RWPE2 (cell line): ENCODE data around the gene PLA2G4E.

ENCODE experiments used
- ATAC-seq: fragments of 200-7000 bp; cut with Tn5 transposase; 3 replicates; pipeline ENCODE4 v1.9.1; 2021; ENCODE audit warnings: low read depth
- DNase-seq: peaks from one replicate; pipeline ENCODE4 v3.0.0-alpha.2; 2020; ENCODE audit warnings: low spot score
- H3K27ac ChIP-seq: fragments of 450-650 bp; 2 replicates; pipeline ENCODE4 v1.5.1; 2017; ENCODE audit warnings: mild to moderate bottlenecking; ENCODE audit not compliant: poor library complexity, severe bottlenecking
- H3K27me3 ChIP-seq: fragments of 250-450 bp; sonication (Bioruptor Pico); 2 replicates; pipeline ENCODE4 v1.5.1; 2021; ENCODE audit warnings: mild to moderate bottlenecking, moderate library complexity; ENCODE audit not compliant: insufficient read depth, poor library complexity, severe bottlenecking
- H3K36me3 ChIP-seq: fragments of 250-450 bp; sonication (Bioruptor Pico); 2 replicates; pipeline ENCODE4 v1.5.1; 2020; ENCODE audit warnings: low read depth, mild to moderate bottlenecking, moderate library complexity
- H3K4me1 ChIP-seq: fragments of 250-450 bp; sonication (Bioruptor Pico); 2 replicates; pipeline ENCODE4 v1.5.1; 2021; ENCODE audit warnings: mild to moderate bottlenecking, moderate library complexity; ENCODE audit not compliant: insufficient read depth, poor library complexity, severe bottlenecking
- H3K4me3 ChIP-seq: fragments of 250-450 bp; sonication (Bioruptor Pico); 2 replicates; pipeline ENCODE4 v1.5.1; 2021; ENCODE audit warnings: mild to moderate bottlenecking, moderate library complexity; ENCODE audit not compliant: severe bottlenecking
- H3K9me3 ChIP-seq: fragments of 250-450 bp; sonication (Bioruptor Pico); 2 replicates; pipeline ENCODE4 v1.5.1; 2021; ENCODE audit warnings: mild to moderate bottlenecking, moderate library complexity; ENCODE audit not compliant: severe bottlenecking
- TF ChIP-seq, protein P1 (sequence below): fragments of 450-650 bp; IDR thresholded peaks from one replicate; pipeline ENCODE4 v1.5.1; 2017; ENCODE audit warnings: mild to moderate bottlenecking, moderate library complexity; ENCODE audit not compliant: poor library complexity, severe bottlenecking

The PLA2G4E gene

DNA sequence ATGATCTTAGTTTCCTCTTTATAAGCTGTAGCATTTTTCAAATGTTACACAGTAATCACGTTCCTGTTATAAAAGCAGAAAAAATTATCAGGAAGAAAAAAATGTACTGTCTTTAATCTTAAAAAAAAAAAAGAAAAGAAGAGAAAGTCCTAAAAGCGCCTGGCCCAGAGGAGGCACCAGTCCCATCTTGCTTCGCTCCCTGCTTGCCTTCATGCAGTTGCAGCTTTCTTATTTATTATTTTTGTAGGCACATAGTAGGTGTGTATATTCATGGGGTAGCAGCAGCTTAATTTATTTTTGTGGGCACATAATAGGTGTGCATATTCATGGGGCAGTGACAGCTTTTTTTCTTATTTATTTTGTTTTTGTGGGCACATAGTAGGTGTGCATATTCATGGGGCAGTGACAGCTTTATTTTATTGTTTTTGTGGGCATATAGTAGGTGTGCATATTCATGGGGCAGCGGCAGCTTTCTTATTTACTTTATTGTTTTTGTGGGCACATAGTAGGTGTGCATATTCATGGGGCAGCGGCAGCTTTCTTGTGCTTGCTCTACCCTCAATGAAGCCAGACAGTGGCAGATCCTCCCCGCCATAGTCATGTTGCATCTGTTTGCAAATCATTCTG is 43.0 kb downstream of the PLA2G4E start:
- Histone ChIP-seq H3K4me3 (no peak overlapping the region), H3K36me3 (no peaks in the 10 kb centered on the region), H3K9me3 (no peaks in the 10 kb centered on the region), H3K27ac (no peak overlapping the region), H3K27me3 (no peaks in the 10 kb centered on the region), H3K4me1 (peaks cover 3% of the 10 kb centered on the region)
- DNase-seq (no peak), ATAC-seq (no peak)
- TF ChIP-seq, protein P1, sequence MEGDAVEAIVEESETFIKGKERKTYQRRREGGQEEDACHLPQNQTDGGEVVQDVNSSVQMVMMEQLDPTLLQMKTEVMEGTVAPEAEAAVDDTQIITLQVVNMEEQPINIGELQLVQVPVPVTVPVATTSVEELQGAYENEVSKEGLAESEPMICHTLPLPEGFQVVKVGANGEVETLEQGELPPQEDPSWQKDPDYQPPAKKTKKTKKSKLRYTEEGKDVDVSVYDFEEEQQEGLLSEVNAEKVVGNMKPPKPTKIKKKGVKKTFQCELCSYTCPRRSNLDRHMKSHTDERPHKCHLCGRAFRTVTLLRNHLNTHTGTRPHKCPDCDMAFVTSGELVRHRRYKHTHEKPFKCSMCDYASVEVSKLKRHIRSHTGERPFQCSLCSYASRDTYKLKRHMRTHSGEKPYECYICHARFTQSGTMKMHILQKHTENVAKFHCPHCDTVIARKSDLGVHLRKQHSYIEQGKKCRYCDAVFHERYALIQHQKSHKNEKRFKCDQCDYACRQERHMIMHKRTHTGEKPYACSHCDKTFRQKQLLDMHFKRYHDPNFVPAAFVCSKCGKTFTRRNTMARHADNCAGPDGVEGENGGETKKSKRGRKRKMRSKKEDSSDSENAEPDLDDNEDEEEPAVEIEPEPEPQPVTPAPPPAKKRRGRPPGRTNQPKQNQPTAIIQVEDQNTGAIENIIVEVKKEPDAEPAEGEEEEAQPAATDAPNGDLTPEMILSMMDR, result no peak

DNA sequence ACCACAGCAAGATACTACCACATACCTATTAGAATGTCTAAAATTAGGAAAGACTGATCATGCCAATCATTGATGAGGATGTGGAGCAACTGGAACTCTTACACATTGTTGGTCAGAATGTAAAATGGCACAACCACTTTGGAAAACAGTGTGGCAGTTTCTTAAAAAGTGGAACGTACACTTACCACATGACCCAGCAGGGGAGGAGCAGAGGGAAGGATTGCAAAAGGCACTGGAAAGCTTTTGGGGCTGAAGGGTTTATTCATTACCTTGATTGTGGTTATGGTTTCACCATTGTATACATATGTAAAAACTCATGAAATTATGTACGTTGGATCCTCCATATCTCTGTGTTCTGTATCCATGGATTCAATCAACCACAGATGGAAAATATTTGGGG is 45.2 kb downstream of the PLA2G4E start:
- peaks cover 9% of the 10 kb centered on the region for H3K4me1 ChIP-seq

DNA sequence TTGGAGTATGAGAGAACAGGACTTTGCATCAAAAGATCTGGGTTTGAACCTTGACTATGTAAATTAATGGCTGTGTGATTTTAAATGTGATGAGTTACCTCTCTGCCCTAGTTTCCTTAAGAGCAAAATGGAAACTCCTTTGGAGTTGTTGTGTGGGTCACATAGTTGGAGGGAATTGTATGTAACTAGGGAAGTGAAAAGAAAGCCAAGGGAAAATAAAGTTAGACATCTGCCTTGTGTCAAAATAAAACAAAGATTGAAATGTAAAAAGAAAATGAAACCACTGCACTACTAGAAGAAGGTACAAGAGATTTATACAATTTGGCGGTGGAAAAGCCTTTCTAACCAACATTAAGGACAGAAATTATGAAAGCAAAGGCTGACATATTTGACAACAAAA is 46.8 kb downstream of the PLA2G4E start:
- Histone ChIP-seq H3K27ac (no peak overlapping the region), H3K4me3 (no peak overlapping the region), H3K27me3 (no peaks in the 10 kb centered on the region), H3K4me1 (peaks cover 25% of the 10 kb centered on the region), H3K9me3 (no peaks in the 10 kb centered on the region), H3K36me3 (peaks cover 8% of the 10 kb centered on the region)
- DNase-seq (no peak), ATAC-seq (no peak)
- TF ChIP-seq, protein P1, result no peak

More for the DNA sequence above, 45.2 kb downstream of the PLA2G4E start:
- no peak overlapping the region for H3K4me3 ChIP-seq
- H3K9me3 ChIP-seq, result no peaks in the 10 kb centered on the region
- H3K36me3 ChIP-seq, result peaks cover 6% of the 10 kb centered on the region
- DNase-seq, result no peak
- ATAC-seq, result no peak
- no peaks in the 10 kb centered on the region for H3K27me3 ChIP-seq
- TF ChIP-seq, protein P1, result no peak
- no peak overlapping the region for H3K27ac ChIP-seq

DNA sequence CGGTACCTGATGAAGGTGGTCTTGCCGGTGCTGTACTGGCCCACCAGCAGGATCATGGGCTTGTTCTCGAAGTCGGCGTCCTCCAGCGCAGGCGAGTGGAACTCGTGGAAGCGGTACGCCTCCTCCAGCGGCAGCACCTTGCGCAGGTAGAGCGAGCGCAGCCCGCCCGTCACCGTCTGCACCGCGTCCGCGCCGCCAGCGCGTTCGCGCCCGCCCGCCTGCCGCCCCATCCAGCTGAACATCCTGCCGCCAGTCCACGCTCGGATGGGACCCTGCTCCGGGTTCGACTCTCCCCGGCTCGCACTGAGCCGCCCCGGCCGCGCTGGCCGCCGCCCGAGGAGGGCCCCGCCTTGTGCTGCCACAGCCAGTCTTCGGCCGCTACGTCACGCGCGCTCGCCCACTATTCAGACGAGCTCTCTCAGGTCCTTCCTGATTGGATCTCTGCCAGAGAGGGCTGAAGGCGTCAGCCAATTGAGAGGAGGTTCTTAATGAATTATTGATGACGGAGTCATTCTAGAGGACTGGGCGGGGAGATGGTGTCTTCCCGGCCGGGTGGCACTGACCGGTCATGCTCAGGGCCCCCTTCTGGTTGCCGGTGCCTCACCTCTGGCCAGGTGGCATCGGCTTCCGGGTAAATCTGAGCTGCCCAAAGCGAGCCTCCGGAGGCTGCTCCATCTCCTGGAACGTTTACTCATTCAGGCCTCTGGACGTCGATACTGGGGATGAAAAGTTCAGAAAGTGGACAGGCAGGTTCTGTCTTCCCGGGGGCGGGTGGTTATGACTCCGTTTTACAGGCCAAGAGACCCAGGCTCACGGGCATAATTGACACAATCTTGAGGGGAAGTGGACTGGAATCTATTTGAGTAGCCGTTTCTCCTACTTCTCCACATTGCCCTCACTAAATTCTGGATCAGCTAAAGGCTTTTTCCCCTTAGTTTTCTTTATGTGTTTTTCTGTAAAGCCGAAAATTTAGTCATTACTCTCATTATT is 48.3 kb downstream of the PLA2G4E start, which contains the start of gene EHD4:
Gene EHD4 (minus strand): TSS at position 305 of the 990 bp plus-strand sequence. CDS start 63 bp downstream, at position 242.
- Histone ChIP-seq H3K9me3 (no peaks in the 10 kb centered on the region), H3K4me3 (peak within 1 kb of the TSS; percentile 83), H3K36me3 (peaks cover 11% of the 10 kb centered on the region), H3K27ac (peak within 1 kb of the TSS; percentile 74), H3K4me1 (peaks cover 40% of the 10 kb centered on the region), H3K27me3 (no peaks in the 10 kb centered on the region)
- TF ChIP-seq, protein P1, result peak; percentile 85
- ATAC-seq (peak; percentile 90), DNase-seq (peak; percentile 100)
